Measurements from ENCODE around the gene BCAS3.

Gene BCAS3

DNA sequence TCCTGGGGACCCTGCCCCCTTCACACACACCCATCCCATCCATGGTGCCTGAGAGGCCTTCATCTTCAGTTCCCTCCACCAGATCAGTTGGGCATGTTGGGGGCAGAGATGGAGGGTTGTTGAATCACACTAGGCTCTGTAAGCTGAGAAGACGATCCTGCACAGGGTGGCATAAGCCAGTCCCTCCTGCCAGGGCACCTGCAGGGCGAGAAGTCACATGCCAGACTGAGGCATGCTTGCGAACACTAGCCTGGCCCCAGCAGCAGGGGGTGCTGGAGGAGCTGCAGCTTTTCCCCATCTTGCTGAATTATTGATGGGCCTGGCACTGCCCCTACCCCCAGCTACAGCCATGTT is 715.9 kb downstream of the BCAS3 start:
- DNase-seq, result no peak

DNA sequence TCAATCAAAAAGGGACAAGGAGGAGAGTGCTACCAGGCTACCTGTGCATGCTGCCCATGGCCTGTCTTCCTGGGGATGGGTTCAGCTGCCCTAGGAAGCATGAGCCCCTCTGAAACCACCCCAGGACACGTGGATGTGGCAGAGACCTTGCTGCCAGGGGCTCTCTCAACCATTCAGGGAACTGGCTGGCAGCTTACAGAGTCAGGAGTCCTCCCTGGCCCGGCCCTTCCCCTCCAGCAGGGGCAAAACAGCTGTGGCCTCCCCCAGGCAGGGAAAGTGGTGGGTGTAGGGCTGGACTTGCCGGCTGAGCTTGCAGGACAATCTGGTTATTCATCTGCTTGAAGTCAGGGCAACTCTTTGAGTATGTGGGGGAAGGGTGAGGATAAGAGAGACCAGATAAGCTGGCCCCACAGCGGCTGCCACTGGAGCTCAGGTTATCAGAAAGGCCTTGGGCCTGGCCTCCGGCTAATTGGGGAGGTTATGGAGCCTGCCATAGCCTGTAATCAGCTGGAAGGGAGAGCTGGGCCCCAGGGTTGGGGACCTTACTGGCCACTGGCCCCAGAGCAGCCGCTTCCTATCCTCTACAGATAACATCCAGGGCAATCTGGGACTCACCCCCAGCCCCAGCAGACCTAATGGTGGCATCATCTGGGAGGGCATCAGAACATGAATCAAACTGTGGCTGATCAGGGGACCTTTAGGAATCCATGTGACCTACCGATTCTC is 716.4 kb downstream of the BCAS3 start:
- no peak for DNase-seq

DNA sequence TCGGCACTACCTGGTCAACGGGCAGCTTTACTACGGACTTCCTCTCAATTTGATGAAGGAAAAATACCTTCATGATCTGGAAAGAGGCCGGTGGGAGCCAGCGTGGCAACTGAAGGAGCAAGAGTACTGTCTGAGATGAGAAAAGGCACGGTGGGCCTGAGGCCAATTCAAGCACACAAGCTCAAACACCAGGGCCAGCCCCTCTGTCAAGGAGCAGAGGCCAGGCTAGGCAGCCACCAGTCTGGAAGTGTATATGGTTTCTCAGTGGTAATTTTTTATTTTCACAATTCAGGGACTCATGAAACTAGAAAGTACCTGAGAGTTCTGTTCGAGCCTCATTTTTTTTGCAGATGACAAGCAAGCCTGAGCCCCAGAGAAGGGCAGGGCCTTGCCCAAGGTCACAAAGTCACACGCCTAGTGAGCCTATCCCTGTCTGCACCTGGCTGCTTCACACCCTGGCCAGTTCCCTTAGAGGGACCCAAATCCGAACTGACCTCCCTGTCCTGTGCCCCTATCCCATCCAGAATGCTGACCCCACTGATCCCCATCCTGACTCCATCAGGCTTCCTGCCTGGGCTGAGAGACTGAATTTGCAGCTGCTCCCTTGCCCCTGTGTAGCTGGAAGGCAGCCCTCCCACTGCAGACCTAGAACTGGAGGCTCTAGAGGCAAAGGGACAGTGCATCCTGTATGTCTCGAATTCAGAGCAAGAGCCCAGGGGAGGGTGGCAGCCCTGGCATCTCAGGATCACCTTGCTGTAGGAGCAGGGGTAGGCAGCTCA is 717.2 kb downstream of the BCAS3 start:
- no peak for DNase-seq

DNA sequence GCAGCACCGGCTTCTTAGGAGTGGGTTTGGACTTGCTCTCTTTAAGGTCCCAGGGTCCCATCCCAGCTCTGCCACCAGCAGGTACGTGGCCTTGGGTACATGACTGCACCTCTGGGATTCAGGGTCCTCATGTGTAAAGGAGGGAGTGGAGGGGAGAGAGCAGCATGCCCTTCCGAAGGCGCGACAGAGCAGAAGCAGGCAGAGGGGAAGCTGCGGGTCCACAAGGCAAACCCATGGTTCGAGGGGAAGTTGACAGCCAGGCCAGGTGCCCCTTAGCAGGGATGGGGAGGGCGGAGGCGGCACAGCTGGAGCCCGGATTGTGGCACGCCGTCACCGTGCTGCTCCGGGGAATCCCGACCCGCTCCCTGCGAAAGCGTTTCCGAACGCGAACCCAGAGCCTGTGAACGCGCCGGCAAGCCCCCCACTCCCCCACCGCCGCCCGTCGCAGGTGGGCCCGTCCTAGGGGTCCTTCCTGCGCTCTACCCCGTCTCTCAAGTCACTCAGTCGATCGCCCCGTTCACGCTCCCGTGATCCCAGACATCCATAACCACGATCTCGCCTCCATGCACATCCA is 717.8 kb downstream of the BCAS3 start:
- no peak for DNase-seq

DNA sequence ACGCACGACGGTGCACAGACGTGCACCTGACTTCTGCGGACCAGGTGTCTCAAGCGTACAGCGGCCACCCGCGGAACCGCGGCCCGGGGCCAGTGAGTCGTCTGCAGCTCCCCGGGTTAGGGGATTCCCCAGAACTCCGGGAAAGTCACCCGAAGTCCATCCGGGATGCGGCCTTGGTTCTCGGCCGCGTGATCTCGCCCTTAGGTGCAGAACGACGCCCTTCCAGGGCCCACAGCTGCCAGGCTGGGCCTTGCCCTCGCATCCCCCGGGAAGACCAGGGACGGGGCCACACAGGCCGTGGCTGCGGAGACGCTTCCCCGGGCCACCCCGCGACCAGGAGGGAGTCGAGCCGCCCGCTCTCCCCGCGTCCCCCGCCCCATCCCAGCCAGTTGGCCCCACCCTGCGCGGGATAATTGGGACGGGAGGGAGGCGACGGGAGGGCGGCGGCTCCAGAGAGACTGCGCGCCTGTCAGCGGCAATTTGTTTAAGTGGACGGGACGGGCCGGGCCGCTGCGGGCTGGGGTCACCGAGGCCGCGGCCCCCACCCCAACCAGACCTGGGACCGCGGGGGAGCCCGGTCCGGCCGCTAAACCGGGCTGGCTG is 718.4 kb downstream of the BCAS3 start:
- no peak for DNase-seq

DNA sequence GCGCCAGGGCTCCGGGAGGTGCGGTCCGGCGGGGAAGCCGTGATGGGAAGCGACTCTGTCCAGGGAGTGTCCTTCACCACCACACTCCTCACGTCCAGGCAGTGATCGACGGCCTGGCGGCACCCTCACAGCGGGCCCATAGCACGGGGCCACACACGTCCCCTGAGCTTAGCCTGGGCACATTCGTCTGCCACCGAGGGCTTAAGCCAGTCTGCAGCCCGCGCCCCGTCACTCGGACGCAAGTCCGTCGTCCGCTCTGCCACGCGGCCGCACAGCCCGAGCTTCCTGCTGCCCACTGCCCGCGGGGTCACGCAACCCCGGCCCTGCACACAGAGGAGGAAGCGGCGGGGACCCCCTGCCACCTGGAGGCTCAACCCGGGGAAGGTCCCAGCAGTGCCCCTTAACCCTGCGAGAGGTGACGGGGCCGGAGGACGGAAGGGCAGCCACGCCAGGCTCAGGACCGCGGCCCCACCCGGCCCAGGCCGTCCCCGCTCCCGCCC is 719.0 kb downstream of the BCAS3 start:
- no peak for DNase-seq

DNA sequence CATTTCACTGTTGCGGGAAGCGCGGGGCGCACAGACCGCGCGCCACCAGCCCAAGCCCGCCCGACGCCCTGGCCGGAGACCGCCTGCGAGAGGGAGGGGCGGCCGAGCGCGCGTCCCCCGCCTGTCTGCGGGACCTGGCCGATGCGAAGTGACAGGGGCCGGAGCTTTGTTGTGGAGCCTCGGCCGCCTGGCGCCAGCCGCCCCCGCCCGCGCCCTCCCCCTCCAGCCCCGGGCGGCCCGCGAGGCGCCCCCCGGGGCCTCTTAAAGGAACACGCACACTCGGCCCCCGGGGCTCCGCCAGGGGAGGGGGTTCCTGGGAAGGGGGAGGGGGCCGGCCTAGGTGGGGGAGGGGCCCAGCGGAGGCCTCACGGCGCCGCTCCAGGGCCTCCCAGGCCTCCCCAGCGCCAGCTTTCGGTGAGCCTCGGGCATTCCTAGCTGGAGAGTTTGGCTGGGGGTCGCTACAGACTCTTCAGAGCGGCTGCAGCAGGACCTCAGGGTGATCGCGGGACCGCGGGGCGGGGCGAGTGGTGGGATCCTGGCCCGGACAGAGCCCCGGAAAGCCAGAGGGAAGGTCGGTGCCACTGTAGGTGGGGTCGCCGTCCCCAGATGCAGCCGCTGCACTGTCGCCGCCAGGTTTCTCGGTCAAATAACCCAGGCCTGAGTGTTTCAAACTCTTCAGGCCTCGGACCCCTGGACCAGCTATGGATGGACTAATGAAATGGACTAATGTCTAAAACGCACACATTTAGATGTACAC is 719.6 kb downstream of the BCAS3 start:
- DNase-seq, result no peak

DNA sequence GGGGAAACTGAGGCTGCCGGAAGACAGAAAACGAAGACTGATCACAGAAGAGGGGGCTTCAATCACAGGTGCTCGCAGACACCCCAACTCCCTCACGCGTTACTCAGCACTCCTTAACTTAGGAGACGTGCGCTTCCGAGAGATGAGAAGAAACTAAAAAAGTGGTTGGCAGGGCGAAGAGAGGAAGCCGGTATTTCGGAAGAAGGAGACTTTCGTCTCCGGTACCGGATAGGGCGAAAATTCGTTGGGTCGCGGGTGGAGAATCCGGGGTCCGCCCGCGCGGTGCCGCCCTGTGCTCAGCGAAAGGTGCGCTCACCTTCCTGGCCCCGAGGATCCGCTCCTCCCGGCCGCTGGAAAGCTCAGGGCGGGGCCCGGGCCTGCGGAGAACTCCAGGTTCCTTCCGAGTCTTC is 721.1 kb downstream of the BCAS3 start:
- DNase-seq, result no peak

DNA sequence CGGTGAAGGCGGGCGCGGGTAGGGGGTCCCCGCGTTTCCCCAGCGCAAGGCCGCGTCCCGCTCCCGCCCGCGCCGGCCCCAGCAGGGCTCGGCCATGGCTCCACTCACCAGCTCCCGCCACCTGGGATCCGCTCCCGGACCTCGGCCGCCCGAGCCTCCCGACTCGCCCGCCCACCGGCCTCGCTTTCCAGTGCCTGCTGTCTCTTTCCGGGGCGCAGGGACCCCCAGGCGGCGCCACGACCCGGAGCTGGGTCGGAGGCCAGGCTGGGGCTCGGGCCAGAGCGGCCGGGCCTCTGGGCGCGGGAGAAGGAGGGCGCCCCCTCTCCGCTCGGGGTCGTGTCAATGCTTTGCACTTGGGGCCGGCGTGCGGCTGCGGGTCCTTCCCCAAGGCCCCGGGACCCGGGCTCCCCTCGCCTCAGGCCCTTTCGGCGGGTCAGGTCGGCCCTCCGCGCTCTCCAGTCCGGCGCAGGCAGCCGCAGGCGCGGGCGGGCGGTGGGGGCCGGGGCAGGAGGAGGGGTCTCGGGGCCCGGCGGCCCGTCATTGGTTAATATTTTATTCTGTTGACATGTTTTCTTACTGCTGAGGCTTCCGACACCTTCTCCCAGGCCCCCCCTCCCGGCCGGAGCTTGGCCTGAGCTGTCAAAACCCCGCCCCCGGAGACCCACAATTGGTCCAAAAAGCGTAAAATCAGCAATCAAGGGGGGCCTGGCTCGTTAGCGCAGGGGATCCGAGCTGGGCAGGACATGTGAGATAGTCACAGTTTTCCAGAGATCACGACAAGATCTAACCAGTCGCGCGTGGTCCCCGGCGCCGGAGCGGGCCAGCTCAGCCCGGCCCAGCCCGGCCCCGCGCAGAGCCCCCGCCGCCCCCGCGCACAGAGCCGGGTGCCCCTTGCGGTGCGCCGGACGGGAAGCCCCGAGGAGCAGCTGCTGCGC is 721.7 kb downstream of the BCAS3 start, which contains the start of gene TBX2:
Gene TBX2, plus strand, starts transcription at position 713 of the 935 bp plus-strand sequence. CDS start 334 bp downstream, outside the sequence.
- DNase-seq, result no peak

DNA sequence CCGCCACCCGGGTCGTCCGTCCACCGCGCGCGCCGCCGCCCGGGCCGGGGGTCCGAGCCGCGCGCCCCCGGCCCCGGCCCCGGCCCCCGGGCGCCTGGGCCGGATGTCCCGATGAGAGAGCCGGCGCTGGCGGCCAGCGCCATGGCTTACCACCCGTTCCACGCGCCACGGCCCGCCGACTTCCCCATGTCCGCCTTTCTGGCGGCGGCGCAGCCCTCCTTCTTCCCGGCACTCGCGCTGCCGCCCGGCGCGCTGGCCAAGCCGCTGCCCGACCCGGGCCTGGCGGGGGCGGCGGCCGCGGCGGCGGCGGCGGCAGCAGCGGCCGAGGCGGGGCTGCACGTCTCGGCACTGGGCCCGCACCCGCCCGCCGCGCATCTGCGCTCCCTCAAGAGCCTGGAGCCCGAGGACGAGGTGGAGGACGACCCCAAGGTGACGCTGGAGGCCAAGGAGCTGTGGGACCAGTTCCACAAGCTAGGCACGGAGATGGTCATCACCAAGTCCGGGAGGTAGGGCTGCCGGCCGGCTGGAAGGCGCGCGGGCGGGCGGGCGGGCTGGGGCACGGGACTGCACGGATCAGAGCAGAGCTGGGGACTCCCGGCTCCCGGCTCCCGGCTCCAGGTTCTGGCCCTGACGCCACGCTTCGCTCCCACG is 722.5 kb downstream of the BCAS3 start:
- DNase-seq, result no peak

DNA sequence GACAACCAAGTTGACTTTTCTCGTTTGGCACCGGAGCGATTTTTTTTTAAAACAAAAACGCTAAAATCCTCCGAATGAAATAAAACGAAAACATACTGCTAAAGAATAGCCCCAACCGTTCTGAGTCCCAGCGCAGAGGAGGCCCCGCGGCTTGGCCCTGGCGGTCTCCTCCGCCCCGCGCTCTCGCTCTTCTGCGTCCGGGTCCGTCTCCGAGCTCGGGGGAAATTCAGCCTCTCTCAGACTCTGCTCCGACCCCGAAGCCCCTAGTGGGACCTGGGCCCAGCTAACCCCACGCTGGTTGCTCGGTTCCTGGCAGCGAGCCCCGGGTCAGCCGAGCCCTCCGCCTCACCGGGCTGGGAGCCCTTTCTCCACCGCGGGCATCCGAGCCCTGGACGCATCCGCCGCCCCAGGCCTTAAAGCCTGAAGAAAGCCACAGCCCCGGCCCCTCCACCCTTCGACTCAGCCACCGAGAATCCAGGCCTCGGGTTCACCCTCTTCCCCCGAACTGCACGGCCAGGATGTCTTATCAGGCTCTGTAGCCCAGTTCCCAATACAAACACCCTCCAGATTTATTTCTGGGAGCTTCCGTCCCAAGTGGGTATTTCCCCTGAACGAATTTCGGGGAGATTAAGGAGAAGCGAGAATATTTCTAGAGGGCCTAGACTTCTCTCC is 723.2 kb downstream of the BCAS3 start:
- DNase-seq, result no peak

DNA sequence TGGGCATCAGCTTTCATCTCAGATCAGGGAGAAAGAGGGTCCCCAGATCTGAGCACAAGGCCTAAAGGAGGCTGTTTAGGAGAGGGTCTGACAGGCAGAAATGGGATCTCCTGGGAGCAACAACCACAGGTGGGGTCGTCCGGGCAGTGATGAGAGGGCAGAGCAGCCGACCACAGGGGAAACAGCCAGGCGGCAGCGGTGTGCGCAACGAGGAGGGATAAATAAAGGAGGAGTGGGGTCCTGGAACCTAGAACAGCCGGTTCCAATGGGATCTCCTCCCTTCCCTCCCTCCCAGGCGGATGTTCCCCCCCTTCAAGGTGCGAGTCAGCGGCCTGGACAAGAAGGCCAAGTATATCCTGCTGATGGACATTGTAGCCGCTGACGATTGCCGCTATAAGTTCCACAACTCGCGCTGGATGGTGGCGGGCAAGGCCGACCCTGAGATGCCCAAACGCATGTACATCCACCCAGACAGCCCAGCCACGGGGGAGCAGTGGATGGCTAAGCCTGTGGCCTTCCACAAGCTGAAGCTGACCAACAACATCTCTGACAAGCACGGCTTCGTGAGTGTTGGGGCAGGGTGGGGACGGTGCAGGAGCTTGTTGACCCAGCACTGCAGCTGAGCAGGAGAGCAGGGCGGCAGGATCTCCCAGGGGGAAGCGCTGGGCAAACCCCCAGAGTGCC is 723.9 kb downstream of the BCAS3 start:
- DNase-seq, result no peak

DNA sequence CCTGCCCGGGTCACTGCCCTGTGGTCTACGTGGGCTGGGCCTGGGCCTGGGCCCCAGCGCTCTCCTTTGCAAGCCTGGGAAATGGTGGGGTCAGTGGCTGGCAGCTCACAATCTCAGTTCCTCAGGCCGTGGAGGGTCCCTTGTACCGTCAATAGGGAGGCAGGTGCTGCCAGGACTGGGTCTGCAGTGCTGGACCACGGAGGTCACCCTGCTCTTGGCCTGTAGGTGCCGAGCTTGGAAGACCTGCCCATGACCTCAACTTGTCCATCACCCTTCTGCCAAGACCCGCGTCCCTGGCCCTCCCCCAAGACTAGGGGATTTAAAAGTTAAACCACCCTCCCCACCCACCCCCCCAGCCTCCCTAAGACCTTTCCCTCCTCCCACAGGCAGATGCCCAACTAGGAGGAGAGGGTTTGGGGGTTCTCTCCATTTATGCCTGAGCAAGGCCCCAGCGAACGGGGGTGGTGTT is 724.5 kb downstream of the BCAS3 start:
- DNase-seq, result no peak

DNA sequence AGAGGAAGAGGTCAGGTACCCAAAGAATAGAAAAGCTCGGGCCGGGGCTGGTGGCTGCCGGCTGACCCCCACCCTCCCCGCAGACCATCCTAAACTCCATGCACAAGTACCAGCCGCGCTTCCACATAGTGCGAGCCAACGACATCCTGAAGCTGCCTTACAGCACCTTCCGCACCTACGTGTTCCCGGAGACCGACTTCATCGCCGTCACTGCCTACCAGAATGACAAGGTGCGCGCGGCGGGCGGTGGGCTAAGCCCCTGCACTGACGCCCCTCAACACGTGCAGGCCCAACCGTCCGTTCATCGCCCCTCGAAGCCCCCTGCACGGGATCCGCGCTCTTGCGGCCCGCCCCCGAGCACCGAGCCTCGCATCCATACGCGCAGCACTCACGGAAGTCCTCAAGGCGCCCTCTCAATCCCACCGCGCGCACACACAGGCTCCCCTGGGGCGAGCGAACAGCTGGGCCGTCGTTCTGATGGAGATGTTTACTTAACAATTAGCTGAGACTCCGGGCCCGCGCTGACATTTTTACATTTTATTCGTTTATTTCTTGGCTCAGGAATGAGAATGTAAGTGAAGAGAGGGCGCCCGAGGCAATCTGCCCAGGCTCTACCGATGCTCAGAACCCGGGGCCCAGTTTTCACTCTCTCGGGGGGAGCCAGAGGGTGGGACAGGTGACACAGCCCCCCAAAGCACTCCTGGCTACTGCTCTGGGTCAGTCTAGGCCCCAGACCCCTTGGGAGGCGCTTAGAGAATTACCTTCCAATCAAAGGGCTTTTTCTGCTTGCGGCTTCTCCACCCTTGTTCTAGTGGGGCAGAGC is 725.5 kb downstream of the BCAS3 start:
- no peak for DNase-seq

DNA sequence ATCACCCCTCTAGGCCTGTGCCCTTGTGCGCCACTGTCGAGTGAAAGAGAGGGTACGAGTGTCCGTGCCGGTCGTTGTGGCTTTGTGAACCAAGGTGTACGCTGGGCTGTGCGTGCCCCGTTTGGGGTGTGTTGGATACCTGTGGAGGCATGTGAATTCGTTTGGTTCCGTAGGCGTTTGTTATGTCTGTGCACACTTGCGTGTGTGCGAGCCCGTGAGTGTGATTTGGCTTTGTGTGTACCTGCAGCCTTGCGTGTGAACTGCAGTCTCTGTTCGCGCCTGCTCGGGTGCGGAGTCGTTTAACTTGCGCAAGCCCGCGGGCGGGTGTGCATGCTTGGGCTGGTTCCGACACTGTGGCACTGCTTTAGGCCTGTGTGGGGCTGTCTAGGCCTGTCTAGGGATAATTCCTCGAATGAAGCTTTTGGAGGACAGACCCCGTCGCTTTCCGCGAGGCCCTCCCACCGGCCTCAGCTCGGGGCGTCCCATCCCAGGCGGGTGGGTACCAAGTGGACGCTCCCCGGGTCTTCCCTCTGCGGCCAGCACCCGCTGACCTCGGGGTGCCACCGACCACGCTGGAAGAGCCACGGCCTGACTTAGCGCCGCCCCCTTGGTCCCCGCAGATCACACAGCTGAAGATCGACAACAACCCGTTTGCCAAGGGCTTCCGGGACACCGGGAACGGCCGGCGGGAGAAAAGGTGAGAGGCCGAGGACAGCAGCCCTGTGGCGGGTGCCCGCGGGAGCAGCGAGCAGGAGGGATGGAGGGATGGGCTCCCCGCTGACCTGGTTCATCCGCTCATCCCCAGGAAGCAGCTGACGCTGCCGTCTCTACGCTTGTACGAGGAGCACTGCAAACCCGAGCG is 726.4 kb downstream of the BCAS3 start:
- DNase-seq, result no peak

DNA sequence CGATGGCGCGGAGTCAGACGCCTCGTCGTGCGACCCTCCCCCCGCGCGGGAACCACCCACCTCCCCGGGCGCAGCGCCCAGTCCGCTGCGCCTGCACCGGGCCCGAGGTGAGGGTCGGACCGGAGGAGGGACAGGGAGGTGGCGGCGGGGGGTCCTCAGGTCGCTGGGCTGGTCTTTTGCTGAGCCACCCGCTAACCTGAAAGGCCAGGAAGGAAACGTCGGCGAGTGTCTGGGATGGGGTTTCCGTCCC is 726.9 kb downstream of the BCAS3 start:
- DNase-seq, result no peak

DNA sequence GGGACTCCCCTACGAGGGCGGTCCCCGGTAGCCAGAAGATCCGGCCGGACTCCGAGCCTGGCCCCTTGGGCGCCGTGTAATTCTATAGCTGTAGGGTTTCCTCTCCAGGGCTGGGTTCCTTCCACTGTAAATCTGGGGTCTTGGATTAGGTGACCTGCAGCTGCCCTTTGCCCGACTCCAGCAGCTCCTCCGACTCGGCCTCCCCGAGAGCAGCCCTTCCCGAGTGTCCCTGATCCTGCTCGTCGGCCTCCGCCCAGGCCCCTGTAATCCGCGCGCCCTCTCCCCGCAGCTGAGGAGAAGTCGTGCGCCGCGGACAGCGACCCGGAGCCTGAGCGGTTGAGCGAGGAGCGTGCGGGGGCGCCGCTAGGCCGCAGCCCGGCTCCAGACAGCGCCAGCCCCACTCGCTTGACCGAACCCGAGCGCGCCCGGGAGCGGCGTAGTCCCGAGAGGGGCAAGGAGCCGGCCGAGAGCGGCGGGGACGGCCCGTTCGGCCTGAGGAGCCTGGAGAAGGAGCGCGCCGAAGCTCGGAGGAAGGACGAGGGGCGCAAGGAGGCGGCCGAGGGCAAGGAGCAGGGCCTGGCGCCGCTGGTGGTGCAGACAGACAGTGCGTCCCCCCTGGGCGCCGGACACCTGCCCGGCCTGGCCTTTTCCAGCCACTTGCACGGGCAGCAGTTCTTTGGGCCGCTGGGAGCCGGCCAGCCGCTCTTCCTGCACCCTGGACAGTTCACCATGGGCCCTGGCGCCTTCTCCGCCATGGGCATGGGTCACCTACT is 727.4 kb downstream of the BCAS3 start:
- peak; percentile 52 for DNase-seq

Measured in activated CD8-positive, alpha-beta memory T cell treated with anti-CD3 and anti-CD28 coated beads, Interleukin-2, amount 50 U/mL, for 48 hours (primary cell).